SK-N-SH treated with all-trans-retinoic acid at 6 μM for 48 hours (cell line): ENCODE measurements around the gene IFT122.

ENCODE experiments used
- ARNTL ChIP-seq: fragments of 450-650 bp; formaldehyde crosslinking; IDR thresholded peaks from 2 replicates; pipeline ENCODE4 v1.5.0; 2020; ENCODE audit warnings: low read depth, mild to moderate bottlenecking, moderate library complexity, borderline replicate concordance
- CREB5 ChIP-seq: fragments of 250-450 bp; sonication (Bioruptor Pico); IDR thresholded peaks from 2 replicates; pipeline ENCODE4 v1.5.1; 2020; ENCODE audit warnings: low read depth, mild to moderate bottlenecking, moderate library complexity
- CSRNP3 ChIP-seq: fragments of 250-450 bp; sonication (Bioruptor Pico); IDR thresholded peaks from 2 replicates; pipeline ENCODE4 v1.5.1; 2021; ENCODE audit warnings: mild to moderate bottlenecking, moderate library complexity
- GLIS3 ChIP-seq: fragments of 250-450 bp; sonication (Bioruptor Pico); IDR thresholded peaks from 2 replicates; pipeline ENCODE4 v1.5.0; 2020; ENCODE audit warnings: mild to moderate bottlenecking, moderate library complexity
- ISL1 ChIP-seq: fragments of 250-450 bp; sonication (Bioruptor Pico); IDR thresholded peaks from 2 replicates; pipeline ENCODE4 v2.1.2; 2022; ENCODE audit warnings: mild to moderate bottlenecking, moderate library complexity
- PPARA ChIP-seq: fragments of 250-450 bp; sonication (Bioruptor Pico); IDR thresholded peaks from 2 replicates; pipeline ENCODE4 v1.5.0; 2020; ENCODE audit warnings: mild to moderate bottlenecking, borderline replicate concordance
- RARB ChIP-seq: fragments of 250-450 bp; sonication (Bioruptor Pico); IDR thresholded peaks from 2 replicates; pipeline ENCODE4 v1.8.0; 2021; ENCODE audit warnings: mild to moderate bottlenecking, moderate library complexity
- TCF4 ChIP-seq: fragments of 250-450 bp; sonication (Bioruptor Pico); IDR thresholded peaks from 2 replicates; pipeline ENCODE4 v1.8.0; 2021; ENCODE audit warnings: mild to moderate bottlenecking, moderate library complexity, borderline replicate concordance
- TSHZ2 ChIP-seq: fragments of 250-450 bp; sonication (Bioruptor Pico); IDR thresholded peaks from 2 replicates; pipeline ENCODE4 v1.5.0; 2020; ENCODE audit warnings: mild to moderate bottlenecking, moderate library complexity
- ZC3H10 ChIP-seq: fragments of 250-450 bp; sonication (Bioruptor Pico); IDR thresholded peaks from 2 replicates; pipeline ENCODE4 v1.5.1; 2021; ENCODE audit warnings: mild to moderate bottlenecking, moderate library complexity
- ZFP3 ChIP-seq: fragments of 250-450 bp; sonication (Bioruptor Pico); IDR thresholded peaks from 2 replicates; pipeline ENCODE4 v1.5.0; 2020; ENCODE audit warnings: mild to moderate bottlenecking, moderate library complexity
- ZNF565 ChIP-seq: fragments of 450-650 bp; formaldehyde crosslinking; conservative IDR thresholded peaks from 2 replicates; pipeline ENCODE4 v1.5.0; 2020; ENCODE audit warnings: low read depth, mild to moderate bottlenecking, moderate library complexity
- ZNF8 ChIP-seq: fragments of 450-650 bp; formaldehyde crosslinking; IDR thresholded peaks from 2 replicates; pipeline ENCODE4 v1.5.0; 2020; ENCODE audit warnings: mild to moderate bottlenecking, moderate library complexity
- TF ChIP-seq, protein P1 (sequence below): fragments of 250-450 bp; sonication (Bioruptor Pico); IDR thresholded peaks from 2 replicates; pipeline ENCODE4 v1.8.0; 2020; ENCODE audit warnings: mild to moderate bottlenecking, moderate library complexity, borderline replicate concordance

GRCh38 chr3:129474984-129475804 is 35.2 kb downstream of the IFT122 start:
- TF ChIP-seq ZFP3 (CRISPR knock-in tag) (no peak), TSHZ2 (no peak), ARNTL (CRISPR knock-in tag) (no peak), ISL1 (CRISPR knock-in tag) (no peak), CSRNP3 (CRISPR knock-in tag) (no peak), ZNF8 (CRISPR knock-in tag) (no peak), GLIS3 (CRISPR knock-in tag) (no peak), RARB (CRISPR knock-in tag) (no peak), CREB5 (CRISPR knock-in tag) (no peak), ZNF565 (CRISPR knock-in tag) (no peak), ZC3H10 (CRISPR knock-in tag) (no peak), TCF4 (CRISPR knock-in tag) (no peak), PPARA (CRISPR knock-in tag) (no peak)
- TF ChIP-seq, protein P1, sequence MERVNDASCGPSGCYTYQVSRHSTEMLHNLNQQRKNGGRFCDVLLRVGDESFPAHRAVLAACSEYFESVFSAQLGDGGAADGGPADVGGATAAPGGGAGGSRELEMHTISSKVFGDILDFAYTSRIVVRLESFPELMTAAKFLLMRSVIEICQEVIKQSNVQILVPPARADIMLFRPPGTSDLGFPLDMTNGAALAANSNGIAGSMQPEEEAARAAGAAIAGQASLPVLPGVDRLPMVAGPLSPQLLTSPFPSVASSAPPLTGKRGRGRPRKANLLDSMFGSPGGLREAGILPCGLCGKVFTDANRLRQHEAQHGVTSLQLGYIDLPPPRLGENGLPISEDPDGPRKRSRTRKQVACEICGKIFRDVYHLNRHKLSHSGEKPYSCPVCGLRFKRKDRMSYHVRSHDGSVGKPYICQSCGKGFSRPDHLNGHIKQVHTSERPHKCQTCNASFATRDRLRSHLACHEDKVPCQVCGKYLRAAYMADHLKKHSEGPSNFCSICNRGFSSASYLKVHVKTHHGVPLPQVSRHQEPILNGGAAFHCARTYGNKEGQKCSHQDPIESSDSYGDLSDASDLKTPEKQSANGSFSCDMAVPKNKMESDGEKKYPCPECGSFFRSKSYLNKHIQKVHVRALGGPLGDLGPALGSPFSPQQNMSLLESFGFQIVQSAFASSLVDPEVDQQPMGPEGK (CRISPR knock-in tag), result no peak
